Measurements from ENCODE around the gene PROKR1.

DNA sequence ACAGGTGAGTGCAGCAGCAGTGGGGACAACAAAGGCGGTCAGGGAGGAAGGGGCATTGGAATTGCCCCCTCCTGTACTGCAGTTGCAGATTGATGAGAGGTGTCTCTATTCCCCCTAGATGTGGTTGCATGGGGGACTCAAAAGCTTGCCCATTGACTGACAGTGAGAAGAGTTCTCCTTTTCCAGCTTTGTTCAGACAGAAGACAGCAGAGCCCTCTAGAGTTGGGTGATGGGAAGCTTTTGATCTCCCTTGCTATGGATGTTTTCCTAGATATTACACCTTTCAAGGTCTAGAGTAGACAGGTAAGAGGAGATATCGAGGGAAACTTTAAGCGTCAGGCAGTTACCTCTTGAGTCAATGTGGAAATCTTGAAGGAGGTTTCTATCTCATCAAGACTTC lies 2.9 kb downstream of the PROKR1 start:
- TF ChIP-seq, protein P1, sequence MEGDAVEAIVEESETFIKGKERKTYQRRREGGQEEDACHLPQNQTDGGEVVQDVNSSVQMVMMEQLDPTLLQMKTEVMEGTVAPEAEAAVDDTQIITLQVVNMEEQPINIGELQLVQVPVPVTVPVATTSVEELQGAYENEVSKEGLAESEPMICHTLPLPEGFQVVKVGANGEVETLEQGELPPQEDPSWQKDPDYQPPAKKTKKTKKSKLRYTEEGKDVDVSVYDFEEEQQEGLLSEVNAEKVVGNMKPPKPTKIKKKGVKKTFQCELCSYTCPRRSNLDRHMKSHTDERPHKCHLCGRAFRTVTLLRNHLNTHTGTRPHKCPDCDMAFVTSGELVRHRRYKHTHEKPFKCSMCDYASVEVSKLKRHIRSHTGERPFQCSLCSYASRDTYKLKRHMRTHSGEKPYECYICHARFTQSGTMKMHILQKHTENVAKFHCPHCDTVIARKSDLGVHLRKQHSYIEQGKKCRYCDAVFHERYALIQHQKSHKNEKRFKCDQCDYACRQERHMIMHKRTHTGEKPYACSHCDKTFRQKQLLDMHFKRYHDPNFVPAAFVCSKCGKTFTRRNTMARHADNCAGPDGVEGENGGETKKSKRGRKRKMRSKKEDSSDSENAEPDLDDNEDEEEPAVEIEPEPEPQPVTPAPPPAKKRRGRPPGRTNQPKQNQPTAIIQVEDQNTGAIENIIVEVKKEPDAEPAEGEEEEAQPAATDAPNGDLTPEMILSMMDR (IDR thresholded peaks at IDR 0.05) = no peak
- no peak for TF ChIP-seq POLR2A (IDR thresholded peaks at IDR 0.05)
